Ishikawa (cell line): Measurements from ENCODE around the gene IMMP2L.

Experiments used
- CEBPB ChIP-seq: IDR thresholded peaks from 2 replicates; pipeline ENCODE4 v1.6.1; 2012
- CREB1 ChIP-seq: IDR thresholded peaks from 2 replicates; pipeline ENCODE4 v1.6.1; 2012; ENCODE audit warnings: low read depth
- EGR1 ChIP-seq: IDR thresholded peaks from 2 replicates; pipeline ENCODE4 v1.6.1; 2012
- EP300 ChIP-seq: IDR thresholded peaks from 2 replicates; pipeline ENCODE4 v1.6.1; 2012; ENCODE audit warnings: borderline replicate concordance
- FOXM1 ChIP-seq: IDR thresholded peaks from 2 replicates; pipeline ENCODE4 v1.6.1; 2012; ENCODE audit warnings: low read depth, borderline replicate concordance
- NFIC ChIP-seq: IDR thresholded peaks from 2 replicates; pipeline ENCODE4 v1.6.1; 2012
- RAD21 ChIP-seq: IDR thresholded peaks from 2 replicates; pipeline ENCODE4 v1.6.1; 2012; ENCODE audit warnings: low read depth
- REST ChIP-seq: IDR thresholded peaks from 2 replicates; pipeline ENCODE4 v1.6.1; 2012; ENCODE audit warnings: low read depth, mild to moderate bottlenecking
- TAF1 ChIP-seq: IDR thresholded peaks from 2 replicates; pipeline ENCODE4 v1.6.1; 2012; ENCODE audit warnings: low read depth, mild to moderate bottlenecking
- TCF12 ChIP-seq: IDR thresholded peaks from 2 replicates; pipeline ENCODE4 v1.6.1; 2012; ENCODE audit warnings: low read depth
- TEAD4 ChIP-seq: IDR thresholded peaks from 2 replicates; pipeline ENCODE4 v1.6.1; 2012
- USF1 ChIP-seq: IDR thresholded peaks from 2 replicates; pipeline ENCODE4 v1.6.1; 2012
- YY1 ChIP-seq: IDR thresholded peaks from 2 replicates; pipeline ENCODE4 v1.6.1; 2012; ENCODE audit warnings: low read depth
- ZBTB7A ChIP-seq: IDR thresholded peaks from 2 replicates; pipeline ENCODE4 v1.6.1; 2012; ENCODE audit warnings: low read depth
- TF ChIP-seq, protein P1 (sequence below): IDR thresholded peaks from 2 replicates; pipeline ENCODE4 v1.6.1; 2012

Gene IMMP2L

GRCh38 chr7:110813986-110814385, 748.3 kb downstream of the IMMP2L start:
- TF ChIP-seq CREB1 = no peak
- no peak for TF ChIP-seq TEAD4
- TF ChIP-seq TCF12 = no peak

GRCh38 chr7:110809832-110810231, 752.5 kb downstream of the IMMP2L start:
- no peak for TF ChIP-seq USF1
- no peak for TF ChIP-seq TCF12
- no peak for TF ChIP-seq CEBPB
- TF ChIP-seq CREB1 = no peak
- no peak for TF ChIP-seq EP300
- no peak for TF ChIP-seq EGR1
- no peak for TF ChIP-seq RAD21
- TF ChIP-seq TEAD4 = no peak
- no peak for TF ChIP-seq YY1
- no peak for TF ChIP-seq REST
- no peak for TF ChIP-seq ZBTB7A
- no peak for TF ChIP-seq FOXM1
- TF ChIP-seq NFIC = no peak
- TF ChIP-seq, protein P1, sequence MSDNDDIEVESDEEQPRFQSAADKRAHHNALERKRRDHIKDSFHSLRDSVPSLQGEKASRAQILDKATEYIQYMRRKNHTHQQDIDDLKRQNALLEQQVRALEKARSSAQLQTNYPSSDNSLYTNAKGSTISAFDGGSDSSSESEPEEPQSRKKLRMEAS = no peak
- TF ChIP-seq TAF1 = no peak

GRCh38 chr7:110808361-110808760, 753.9 kb downstream of the IMMP2L start:
- TF ChIP-seq, protein P1 = no peak

DNA sequence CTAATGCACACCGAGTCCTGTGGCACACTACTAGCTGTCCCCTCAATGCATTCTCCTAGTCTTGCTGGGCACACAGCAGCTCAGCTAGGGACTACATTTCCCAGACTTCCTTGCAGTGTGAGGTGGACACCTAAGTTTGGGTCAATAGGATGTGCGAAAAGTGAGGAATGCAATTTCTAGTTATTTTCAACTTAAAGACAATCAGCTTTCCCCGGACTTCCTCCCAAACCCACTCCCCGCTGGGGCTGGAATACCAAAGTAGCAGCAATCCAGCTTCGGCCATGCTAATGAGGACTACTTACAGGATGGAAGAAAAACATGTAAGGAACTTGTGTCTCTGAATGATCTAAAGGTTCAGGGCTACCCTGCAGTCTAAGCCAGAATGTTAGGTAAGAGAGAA, 757.8 kb downstream of the IMMP2L start:
- TF ChIP-seq ZBTB7A (no peak), USF1 (no peak), RAD21 (no peak), REST (no peak), EGR1 (no peak), TCF12 (no peak), TAF1 (no peak), TEAD4 (no peak), CEBPB (no peak), EP300 (no peak), YY1 (no peak), FOXM1 (no peak)
- TF ChIP-seq, protein P1 = no peak

DNA sequence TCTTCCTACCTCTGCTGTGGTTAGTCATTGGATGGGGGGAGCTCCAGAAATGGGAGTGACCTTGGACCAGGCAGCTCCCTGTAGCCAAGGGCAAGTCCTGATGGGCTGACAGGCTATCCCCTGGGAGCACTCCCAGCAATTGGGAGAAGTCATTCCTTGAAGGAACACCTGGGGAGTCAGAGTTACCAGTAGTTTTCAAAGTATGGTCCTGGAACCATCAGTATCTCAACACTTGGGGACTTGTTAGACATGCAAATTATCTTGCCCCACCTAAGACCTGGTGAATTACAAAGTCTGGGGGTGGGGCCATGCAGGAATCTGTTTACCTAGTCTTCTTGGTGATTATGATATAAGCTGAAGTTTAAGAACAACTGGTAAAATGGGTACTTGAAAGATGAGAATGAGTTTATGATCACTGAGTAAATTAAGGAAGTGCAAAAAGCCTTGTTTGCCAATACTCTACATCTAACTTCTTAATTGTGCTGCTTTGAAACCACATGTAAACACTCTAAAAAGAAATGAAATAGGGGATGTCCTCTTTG, 758.6 kb downstream of the IMMP2L start:
- TF ChIP-seq CEBPB = no peak
- TF ChIP-seq REST = no peak
- TF ChIP-seq RAD21 = no peak
- TF ChIP-seq YY1 = no peak
- TF ChIP-seq ZBTB7A = no peak
- no peak for TF ChIP-seq EP300
